GM23338 (cell line): Measurements from ENCODE around the gene RPP40. TPM values are rescaled to one million over a fixed set of nuclear protein-coding genes. Genes with fewer than 3 reads are reported as not detected.
A peak's percentile ranks its signal among the peaks of the same experiment; 100 is the strongest.

ENCODE experiments used
- ATAC-seq: fragments of 200-7000 bp; cut with Tn5 transposase; 3 replicates; pipeline ENCODE4 v1.9.1; 2020
- DNase-seq: peaks from one replicate; pipeline ENCODE4 v3.0.0-alpha.2; 2015; ENCODE audit warnings: low spot score
- H2AFZ ChIP-seq: fragments of 200-600 bp; sonication (generic); 2 replicates; pipeline ENCODE4 v1.8.0; 2016; ENCODE audit warnings: antibody characterized with exemption, mild to moderate bottlenecking, moderate library complexity
- H3F3A ChIP-seq: fragments of 200-600 bp; sonication (generic); replicated peaks from 2 replicates; pipeline ENCODE4 v1.8.0; 2017; ENCODE audit warnings: antibody characterized with exemption, mixed run types, low read depth
- H3K27ac ChIP-seq: fragments of 200-600 bp; sonication (generic); 2 replicates; pipeline ENCODE4 v1.6.1; 2016; ENCODE audit warnings: low read depth
- H3K27me3 ChIP-seq: fragments of 200-600 bp; sonication (generic); 2 replicates; pipeline ENCODE4 v1.8.0; 2016; ENCODE audit warnings: mild to moderate bottlenecking, mixed run types, moderate library complexity; ENCODE audit not compliant: insufficient read depth
- H3K36me3 ChIP-seq: fragments of 200-600 bp; sonication (generic); 2 replicates; pipeline ENCODE4 v1.8.0; 2016; ENCODE audit warnings: mild to moderate bottlenecking; ENCODE audit not compliant: insufficient read depth
- H3K4me1 ChIP-seq: fragments of 200-600 bp; sonication (generic); 2 replicates; pipeline ENCODE4 v1.8.0; 2016; ENCODE audit warnings: mild to moderate bottlenecking, moderate library complexity; ENCODE audit not compliant: insufficient read depth
- H3K4me2 ChIP-seq: fragments of 200-600 bp; sonication (generic); 2 replicates; pipeline ENCODE4 v1.7.1; 2017; ENCODE audit warnings: mixed run types
- H3K4me3 ChIP-seq: fragments of 200-600 bp; sonication (generic); 2 replicates; pipeline ENCODE4 v1.6.1; 2016; ENCODE audit warnings: mixed run types
- H3K79me2 ChIP-seq: fragments of 200-600 bp; sonication (generic); replicated peaks from 2 replicates; pipeline ENCODE4 v1.8.0; 2017; ENCODE audit warnings: mild to moderate bottlenecking; ENCODE audit not compliant: insufficient read depth
- H3K9me2 ChIP-seq: fragments of 200-600 bp; sonication (generic); 2 replicates; pipeline ENCODE4 v1.8.0; 2017; ENCODE audit not compliant: insufficient read depth
- H4K20me1 ChIP-seq: fragments of 200-600 bp; sonication (generic); replicated peaks from 2 replicates; pipeline ENCODE4 v1.8.0; 2017; ENCODE audit warnings: mild to moderate bottlenecking; ENCODE audit not compliant: insufficient read depth
- H3K27ac Mint-ChIP-seq: 2 replicates; pipeline ENCODE4 v1.8.0; 2020; ENCODE audit warnings: inconsistent platforms, mild to moderate bottlenecking, moderate library complexity, mixed read lengths
- H3K27me3 Mint-ChIP-seq: 3 replicates; pipeline ENCODE4 v1.8.0; 2022; ENCODE audit warnings: low read depth, mild to moderate bottlenecking, moderate library complexity, mixed read lengths, inconsistent platforms; ENCODE audit not compliant: insufficient read depth, poor library complexity
- H3K36me3 Mint-ChIP-seq: 3 replicates; pipeline ENCODE4 v1.8.0; 2021; ENCODE audit warnings: low read depth, mild to moderate bottlenecking, inconsistent platforms, moderate library complexity, mixed read lengths
- H3K4me1 Mint-ChIP-seq: 3 replicates; pipeline ENCODE4 v1.8.0; 2020; ENCODE audit warnings: mild to moderate bottlenecking, inconsistent platforms, mixed read lengths
- H3K4me3 Mint-ChIP-seq: 3 replicates; pipeline ENCODE4 v1.8.0; 2021; ENCODE audit warnings: moderate library complexity, mild to moderate bottlenecking, inconsistent platforms, mixed read lengths
- H3K9me3 Mint-ChIP-seq: 3 replicates; pipeline ENCODE4 v1.8.0; 2020; ENCODE audit warnings: moderate library complexity, mild to moderate bottlenecking, inconsistent platforms, mixed read lengths
- CREB1 ChIP-seq: fragments of 250-450 bp; sonication (Bioruptor Pico); IDR thresholded peaks from 2 replicates; pipeline ENCODE4 v1.5.0; 2020; ENCODE audit warnings: low read depth, mild to moderate bottlenecking, moderate library complexity
- CTCF ChIP-seq, 2 experiments: fragments of 200-600 bp in 1 of 2; sonication (generic) in 1 of 2; conservative IDR thresholded peaks; 2 replicates each; pipeline versions ENCODE4 v1.5.1 to v1.6.1; 2016 to 2017; ENCODE audit warnings: antibody characterized with exemption in 2 of 2, low read depth in 2 of 2, mild to moderate bottlenecking in 2 of 2, moderate library complexity in 1 of 2
- ETS1 ChIP-seq: IDR thresholded peaks from 2 replicates; pipeline ENCODE4 v1.6.1; 2016; ENCODE audit warnings: antibody characterized with exemption
- EZH2 ChIP-seq: fragments of 200-600 bp; sonication (generic); IDR thresholded peaks from one replicate; pipeline ENCODE4 v1.8.0; 2017; ENCODE audit warnings: antibody characterized with exemption, mild to moderate bottlenecking, low read depth; ENCODE audit not compliant: unreplicated experiment
- EZH2phosphoT487 ChIP-seq: fragments of 200-600 bp; sonication (generic); IDR thresholded peaks from one replicate; pipeline ENCODE4 v1.8.1; 2018; ENCODE audit warnings: antibody characterized with exemption; ENCODE audit not compliant: unreplicated experiment
- JUNB ChIP-seq: IDR thresholded peaks from one replicate; pipeline ENCODE4 v1.6.1; 2016; ENCODE audit warnings: antibody characterized with exemption; ENCODE audit not compliant: unreplicated experiment
- NANOG ChIP-seq: IDR thresholded peaks from 2 replicates; pipeline ENCODE4 v1.6.1; 2016; ENCODE audit warnings: antibody characterized with exemption, borderline replicate concordance
- POLR2AphosphoS5 ChIP-seq: IDR thresholded peaks from 2 replicates; pipeline ENCODE4 v1.6.1; 2016; ENCODE audit warnings: antibody characterized with exemption, low read depth
- REST ChIP-seq: IDR thresholded peaks from one replicate; pipeline ENCODE4 v1.6.1; 2018; ENCODE audit warnings: antibody characterized with exemption; ENCODE audit not compliant: unreplicated experiment
- STAT1 ChIP-seq: IDR thresholded peaks from one replicate; pipeline ENCODE4 v1.6.1; 2016; ENCODE audit warnings: antibody characterized with exemption; ENCODE audit not compliant: unreplicated experiment
- ZNF114 ChIP-seq: fragments of 250-450 bp; sonication (Bioruptor Pico); IDR thresholded peaks from 2 replicates; pipeline ENCODE4 v1.5.0; 2020; ENCODE audit warnings: mild to moderate bottlenecking, moderate library complexity
- ZNF331 ChIP-seq: fragments of 250-450 bp; sonication (Bioruptor Pico); IDR thresholded peaks from 2 replicates; pipeline ENCODE4 v1.5.0; 2020; ENCODE audit warnings: low read depth, mild to moderate bottlenecking, moderate library complexity
- ZNF462 ChIP-seq: fragments of 250-450 bp; sonication (Bioruptor Pico); IDR thresholded peaks from 2 replicates; pipeline ENCODE4 v1.5.0; 2020; ENCODE audit warnings: mild to moderate bottlenecking, moderate library complexity
- polyA plus RNA-seq: library from polyadenylated mRNA; unstranded; fragments of >200 nt; fragmentation: Nextera tagmentation; extraction: Ambion mirVana; gene quantifications from 2 replicates; pipeline ENCODE4 v1.2.1, GENCODE V29; 2016
- total RNA-seq: library from RNA; depleted of rRNA; stranded (reverse); fragments of >200 nt; shearing (Covaris generic); gene quantifications from 2 replicates; pipeline ENCODE4 v1.2.3, GENCODE V29; 2014

Gene RPP40
- total and polyA plus RNA-seq, 2 experiments from 2014 or later = 39.3 to 40.4 TPM

GRCh38 chr6:5034328-5034727, 30.5 kb upstream of the RPP40 start:
- H3K4me1 Mint-ChIP-seq = peaks cover 40% of the 10 kb centered on the region
- Histone ChIP-seq H3F3A (0 out of 2 replicates have a peak, but pooled peaks cover 4% of the 10 kb centered on the region), H3K4me2 (0 out of 2 replicates have a peak overlapping the region, but pooled peaks have one; percentile 14), H3K27me3 (no peaks in the 10 kb centered on the region), H2AFZ (no peak overlapping the region), H4K20me1 (no peaks in the 10 kb centered on the region), H3K36me3 (no peaks in the 10 kb centered on the region), H3K4me3 (no peak overlapping the region), H3K27ac (no peak overlapping the region), H3K4me1 (peaks cover 22% of the 10 kb centered on the region), H3K79me2 (no peaks in the 10 kb centered on the region), H3K9me2 (no peaks in the 10 kb centered on the region)
- DNase-seq (no peak), ATAC-seq (no peak)
- no peaks in the 10 kb centered on the region for H3K36me3 Mint-ChIP-seq
- H3K27ac Mint-ChIP-seq = no peak overlapping the region
- peaks cover 18% of the 10 kb centered on the region for H3K27me3 Mint-ChIP-seq
- H3K4me3 Mint-ChIP-seq = no peak overlapping the region
- H3K9me3 Mint-ChIP-seq = 0 out of 3 replicates have a peak, but pooled peaks cover 2% of the 10 kb centered on the region
- TF ChIP-seq ZNF114 = no peak
- TF ChIP-seq JUNB = no peak
- no peak for TF ChIP-seq EZH2phosphoT487
- TF ChIP-seq ZNF331 (CRISPR knock-in tag) = no peak
- no peak for TF ChIP-seq CREB1 (CRISPR knock-in tag)
- TF ChIP-seq ZNF462 (CRISPR knock-in tag) = no peak
- TF ChIP-seq ETS1 = no peak
- TF ChIP-seq CTCF (conservative IDR thresholded peaks at IDR 0.05; ENCODE audit: low read depth in 2 of 2) = no peak
- TF ChIP-seq STAT1 = no peak
- TF ChIP-seq NANOG = no peak
- TF ChIP-seq POLR2AphosphoS5 = no peak
- TF ChIP-seq REST = no peak
- TF ChIP-seq EZH2 = no peak
